HG03520 (cell line): Measurements from ENCODE around the gene SLX4IP.

Experiments
- ATAC-seq: cut with Tn5 transposase; IDR thresholded peaks from one replicate; pipeline ENCODE4 v1.9.1; 2021; ENCODE audit warnings: mild to moderate bottlenecking, moderate library complexity; ENCODE audit not compliant: unreplicated experiment

SLX4IP gene

DNA sequence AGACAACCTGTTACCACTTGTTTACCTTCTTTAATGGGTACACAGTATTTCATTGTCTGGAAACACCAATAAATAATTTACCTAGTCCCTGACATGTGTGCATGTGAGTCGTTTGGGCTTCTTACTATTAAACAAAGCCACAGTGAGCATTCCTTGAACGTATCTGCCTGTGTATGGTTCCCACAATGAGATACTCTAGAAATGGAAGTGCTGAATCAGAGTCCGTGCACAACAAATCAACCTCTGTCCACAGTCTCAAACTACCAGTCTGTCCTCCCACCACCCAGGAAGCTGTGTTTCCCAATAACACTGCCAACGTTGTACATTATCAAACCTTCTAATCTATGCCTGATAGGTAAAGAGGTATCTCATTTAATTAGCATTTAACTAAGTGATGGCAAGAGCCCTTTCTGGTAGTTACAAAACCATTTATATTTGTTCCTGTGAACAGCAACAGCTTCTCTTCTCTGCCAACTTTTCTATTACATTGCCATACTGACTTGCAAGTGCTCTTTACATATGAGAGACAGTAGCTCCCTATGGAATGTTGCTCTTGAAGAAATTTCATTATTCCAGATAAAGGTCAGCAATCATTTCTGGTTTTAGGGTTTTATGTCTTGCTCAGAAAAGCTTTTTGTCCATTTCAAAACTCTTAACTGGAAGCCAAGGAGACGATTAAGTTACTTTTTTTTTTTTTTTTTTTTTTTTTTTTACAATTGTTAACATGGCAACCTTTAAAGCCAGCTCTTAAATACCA lies 223.9 kb downstream of the SLX4IP start:
- ATAC-seq, result no peak

DNA sequence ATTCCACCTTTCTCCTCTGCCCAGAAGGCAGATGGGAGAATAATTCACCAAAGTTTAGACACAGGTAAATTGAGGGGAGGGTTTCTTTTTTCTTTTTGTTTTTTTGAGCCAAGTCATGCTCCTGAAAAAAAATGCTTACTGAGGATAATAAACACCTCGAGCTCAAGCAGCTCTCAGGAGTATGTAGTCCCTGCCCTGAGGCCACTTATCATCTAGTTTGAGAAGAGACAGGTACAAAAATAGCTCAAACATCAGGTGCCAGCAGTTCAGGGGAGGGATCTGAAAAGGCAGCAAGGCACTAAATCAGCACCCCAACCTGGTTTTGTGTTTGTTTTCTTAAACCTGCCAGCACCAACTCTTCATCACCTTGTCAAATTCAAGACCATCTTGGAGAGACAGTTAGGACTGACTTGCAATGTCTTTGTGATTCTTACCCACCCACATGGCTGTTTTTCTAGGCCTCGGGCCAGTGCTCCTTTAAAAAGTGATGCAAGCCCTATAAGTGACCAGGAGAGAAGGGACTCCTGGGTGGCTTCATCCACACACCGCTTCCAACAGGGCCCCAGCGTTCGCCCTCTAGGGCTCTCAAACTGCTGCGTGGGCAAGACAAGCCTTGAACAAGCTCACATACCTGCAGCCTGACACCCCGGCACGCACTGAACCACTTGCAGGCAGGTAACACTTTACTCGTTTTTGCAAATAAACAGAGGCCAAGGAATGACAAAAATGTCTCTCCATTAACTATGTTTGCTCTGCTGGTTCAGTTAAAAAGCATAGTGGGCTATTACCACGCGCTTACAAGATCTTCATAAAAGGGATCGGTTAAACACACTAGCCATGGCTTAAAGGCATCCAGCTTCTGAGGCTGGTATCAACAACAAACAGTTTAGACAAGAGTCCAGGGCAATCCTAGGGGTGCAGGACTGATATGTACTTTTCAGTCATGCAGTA lies 224.8 kb downstream of the SLX4IP start:
- ATAC-seq, result no peak

DNA sequence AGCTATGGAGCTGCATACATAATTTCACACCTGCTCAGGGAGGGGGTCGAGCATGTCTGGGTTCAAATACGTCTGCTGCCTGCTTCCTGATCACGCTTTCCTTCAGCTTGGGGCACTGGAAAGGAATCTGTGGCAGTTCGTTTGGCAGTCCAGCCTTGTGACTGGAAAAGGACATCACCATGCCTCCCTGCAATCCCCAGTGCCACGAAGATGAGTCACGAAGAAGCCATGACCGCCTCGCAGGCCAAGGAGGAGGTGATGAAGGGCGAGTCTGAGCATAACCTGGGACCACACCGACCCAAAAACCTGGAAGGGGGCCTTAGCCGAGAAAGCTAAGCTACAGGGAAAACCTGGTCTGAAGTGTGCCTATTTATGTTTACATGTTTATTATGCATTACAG lies 225.6 kb downstream of the SLX4IP start:
- no peak for ATAC-seq

DNA sequence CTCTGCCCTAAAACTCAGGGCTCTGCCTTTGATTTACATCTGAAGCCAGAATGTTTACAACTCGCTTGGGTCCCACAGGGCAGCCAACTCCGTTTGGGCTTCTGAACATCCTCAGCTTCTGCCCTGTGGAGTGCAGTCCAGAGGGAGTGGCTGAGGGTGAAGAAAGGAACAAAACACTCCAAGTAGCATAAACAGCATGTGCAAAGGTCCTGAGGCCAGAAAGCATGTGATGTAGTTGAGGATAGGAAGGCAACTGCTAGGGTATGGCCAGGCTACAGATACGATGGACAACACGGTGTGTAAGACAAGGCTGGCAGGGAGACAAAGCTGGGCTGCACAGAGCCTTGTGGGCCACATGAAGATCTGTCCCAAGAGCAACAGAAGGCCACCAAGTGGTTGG lies 226.2 kb downstream of the SLX4IP start:
- ATAC-seq, result no peak

DNA sequence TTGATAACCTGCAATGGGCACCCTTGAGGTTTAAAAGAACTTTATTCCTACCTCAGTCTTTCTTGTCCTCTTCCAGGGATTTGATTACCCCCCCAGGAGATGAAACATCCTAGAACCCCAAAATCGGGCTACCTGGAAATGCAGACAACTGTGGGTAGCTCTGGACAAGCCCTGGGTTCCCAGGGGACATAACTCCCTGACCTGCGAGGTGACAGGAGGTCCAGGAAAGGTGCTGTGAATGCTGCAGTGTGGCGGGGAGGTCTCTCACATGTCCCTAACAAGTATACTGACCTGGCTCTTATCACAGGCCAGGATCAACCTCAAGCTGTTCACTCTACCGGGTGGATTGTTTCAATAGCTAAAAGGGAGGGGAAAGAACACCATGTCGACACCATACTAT lies 227.0 kb downstream of the SLX4IP start:
- no peak for ATAC-seq

DNA sequence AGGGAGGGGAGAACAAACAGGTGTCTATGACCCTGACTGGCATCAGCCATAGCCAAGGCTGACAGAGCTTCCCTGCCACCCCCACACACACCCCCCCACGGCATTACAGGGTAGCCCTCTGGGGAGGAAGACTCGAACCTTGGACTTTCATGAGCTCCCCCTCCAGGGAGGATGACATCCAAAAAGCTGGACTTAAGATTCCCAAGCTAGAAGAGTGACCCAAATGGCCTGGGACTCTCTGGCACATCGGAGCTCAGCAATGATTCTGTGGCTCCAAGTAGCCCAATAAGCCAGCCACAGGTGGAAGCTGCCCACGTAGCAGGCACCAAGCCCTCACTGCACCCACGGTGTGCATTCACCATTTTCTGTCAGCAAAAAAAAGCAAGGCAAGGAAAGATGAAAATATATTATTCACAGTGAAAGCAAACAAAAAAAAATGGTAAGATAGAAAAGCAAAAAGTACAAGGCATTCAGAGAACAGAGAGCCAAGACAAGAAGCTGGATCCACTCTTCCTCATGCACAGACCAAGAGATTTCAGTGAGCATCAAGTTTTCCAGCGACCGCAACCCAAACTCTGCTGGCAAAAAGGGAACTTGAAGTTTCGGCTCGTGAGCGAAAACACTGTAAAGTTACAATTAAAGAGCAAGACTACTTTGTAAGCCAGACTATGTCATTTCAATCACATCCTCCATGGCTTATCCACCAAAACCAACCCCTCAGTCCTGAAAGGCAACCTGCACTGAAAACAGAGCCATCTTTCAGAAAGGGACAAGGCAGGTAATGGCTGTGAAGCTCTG lies 227.8 kb downstream of the SLX4IP start:
- no peak for ATAC-seq

DNA sequence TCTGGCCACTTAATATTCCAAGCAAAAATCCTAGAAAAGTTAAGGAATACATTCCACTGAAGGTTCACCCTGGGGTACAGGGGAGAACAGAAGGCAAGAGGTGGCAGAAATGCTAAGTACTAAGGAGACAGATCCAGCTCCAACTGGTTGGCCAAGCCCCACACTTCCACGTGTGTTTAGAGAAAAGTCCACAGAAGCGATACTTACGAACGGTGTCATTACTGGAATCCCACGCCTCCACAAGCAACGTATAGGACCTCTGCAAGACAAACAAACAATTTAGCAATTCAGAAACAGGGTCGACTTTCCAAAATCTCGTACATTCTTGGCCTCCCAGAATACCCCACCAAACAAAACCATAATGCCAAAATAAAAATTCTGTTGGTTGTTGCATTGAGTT lies 228.7 kb downstream of the SLX4IP start:
- no peak for ATAC-seq

DNA sequence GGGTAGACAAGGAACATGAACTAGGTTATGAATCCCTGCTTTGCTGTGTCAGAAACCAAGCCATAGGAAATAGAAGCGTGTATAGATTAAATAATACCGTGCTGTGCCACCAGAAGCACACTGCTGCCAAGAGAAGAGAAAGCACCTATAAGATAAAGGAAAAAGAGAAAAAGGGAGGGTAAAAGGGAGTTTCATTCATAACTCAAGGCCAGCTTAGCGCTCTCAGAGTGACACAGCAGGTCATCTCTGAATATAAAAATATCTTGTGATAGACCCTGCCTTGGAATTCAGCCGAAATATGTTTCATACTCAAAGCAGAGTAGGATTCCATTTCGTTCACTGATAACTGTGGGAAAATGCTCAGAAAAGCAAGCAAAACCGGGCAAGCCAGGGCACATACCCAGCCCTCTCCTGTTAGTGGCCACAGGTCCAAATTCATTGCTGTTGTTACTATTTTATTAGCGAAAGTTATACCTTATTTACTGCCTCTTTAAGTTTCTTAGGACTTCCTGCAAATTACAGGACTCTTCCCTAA lies 230.0 kb downstream of the SLX4IP start:
- no peak for ATAC-seq

DNA sequence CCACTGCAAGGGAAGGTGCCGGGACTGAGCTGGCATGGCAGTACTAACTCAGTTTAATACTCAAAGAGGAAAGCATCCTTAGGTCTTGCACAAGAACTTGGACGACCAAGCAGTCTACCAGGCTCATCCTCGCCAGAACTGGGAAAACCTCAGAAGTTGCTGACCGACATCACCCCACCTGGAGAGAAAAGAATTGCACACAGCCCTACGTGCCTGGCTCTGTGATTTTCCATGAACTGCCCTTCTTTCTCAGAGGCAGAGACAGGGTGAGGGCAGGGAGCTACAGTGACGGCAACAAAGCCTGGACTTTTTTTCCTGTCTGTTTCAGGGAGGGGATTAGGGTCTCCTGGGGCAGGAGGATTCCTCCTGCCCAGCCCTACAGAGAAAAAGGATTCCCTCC lies 230.7 kb downstream of the SLX4IP start:
- no peak for ATAC-seq

DNA sequence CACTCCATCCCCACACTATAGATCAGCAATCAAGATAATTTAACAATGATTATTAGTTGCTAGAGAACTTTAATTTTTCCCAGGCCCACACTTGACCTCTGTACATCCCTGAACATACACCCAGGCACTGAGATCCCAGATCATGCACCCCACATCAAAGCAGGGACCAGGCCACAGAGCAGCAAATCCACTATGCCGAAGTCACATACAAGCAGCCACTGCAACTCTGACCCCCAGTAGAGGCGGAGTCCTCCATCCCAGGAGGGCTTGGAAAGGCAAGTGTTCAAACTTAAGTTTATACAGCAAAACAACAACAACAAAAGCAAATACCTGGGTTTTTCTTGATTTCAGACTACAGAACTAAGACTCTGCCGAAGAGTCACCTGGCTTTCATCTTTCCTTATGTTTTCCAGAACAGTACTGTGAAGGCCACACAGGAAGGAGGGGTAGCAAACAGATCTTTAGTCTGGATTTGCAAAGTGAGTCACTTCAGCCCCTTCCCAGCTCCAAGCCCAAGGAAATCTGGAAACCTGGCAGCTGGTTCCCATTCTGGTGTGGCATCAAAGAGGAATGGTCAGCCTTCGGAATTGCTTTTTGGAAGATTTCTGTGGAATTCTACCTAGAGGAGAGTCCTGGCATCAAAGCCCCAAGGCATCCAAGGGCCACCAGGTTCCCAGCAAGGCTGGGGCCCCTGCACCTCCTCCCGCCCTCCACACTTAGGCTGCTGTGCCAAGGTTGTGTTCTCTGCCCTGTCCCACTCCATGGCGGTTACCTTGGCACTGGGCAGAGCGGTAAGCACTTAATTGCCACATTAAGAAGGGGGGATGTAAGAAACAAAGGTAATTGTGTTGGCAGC lies 231.3 kb downstream of the SLX4IP start:
- ATAC-seq, result no peak

DNA sequence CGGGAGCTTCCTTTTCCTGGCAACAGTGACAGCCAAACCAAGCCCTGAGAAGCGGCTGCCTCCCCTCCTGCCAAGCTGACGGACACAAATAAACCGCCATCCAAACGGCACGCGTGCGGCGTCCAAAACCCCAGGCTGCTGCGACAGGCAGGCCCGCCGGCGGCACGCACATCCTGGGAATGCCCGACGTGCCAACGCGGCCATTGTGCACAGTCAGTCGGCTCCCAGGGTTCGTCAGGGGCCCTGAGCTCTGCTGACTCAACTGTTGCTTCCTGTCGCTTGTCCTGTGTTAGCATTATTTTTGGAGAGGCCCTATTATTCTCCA lies 231.9 kb downstream of the SLX4IP start:
- ATAC-seq, result no peak

DNA sequence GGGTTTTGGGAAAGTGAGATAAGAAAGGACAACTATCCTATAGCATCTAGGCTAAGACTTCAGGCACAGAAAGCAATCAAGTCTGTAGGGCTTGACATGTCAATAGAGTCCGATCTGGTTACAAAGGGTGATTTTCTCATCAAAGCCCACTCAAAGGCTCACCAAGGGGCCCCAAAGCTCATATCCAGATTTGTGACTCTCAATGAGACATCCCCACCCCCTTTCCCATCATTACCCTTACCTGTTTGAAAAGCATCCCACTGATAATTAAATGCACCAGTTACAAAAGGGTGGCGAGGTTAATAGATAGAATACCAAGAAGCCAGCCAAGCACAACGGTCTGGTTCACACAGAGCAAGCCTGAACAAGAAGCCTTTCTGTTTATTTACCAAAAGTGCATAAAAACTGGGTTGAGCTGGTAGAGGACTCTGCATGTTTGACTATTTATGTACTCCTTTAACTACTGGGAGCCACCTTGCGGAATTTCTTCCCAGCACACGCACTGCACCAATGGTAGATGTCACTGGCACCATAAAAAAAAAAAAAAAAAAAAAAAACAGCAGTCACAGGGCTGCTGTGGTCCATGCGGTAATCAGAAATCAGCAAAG lies 232.6 kb downstream of the SLX4IP start:
- ATAC-seq, result no peak

DNA sequence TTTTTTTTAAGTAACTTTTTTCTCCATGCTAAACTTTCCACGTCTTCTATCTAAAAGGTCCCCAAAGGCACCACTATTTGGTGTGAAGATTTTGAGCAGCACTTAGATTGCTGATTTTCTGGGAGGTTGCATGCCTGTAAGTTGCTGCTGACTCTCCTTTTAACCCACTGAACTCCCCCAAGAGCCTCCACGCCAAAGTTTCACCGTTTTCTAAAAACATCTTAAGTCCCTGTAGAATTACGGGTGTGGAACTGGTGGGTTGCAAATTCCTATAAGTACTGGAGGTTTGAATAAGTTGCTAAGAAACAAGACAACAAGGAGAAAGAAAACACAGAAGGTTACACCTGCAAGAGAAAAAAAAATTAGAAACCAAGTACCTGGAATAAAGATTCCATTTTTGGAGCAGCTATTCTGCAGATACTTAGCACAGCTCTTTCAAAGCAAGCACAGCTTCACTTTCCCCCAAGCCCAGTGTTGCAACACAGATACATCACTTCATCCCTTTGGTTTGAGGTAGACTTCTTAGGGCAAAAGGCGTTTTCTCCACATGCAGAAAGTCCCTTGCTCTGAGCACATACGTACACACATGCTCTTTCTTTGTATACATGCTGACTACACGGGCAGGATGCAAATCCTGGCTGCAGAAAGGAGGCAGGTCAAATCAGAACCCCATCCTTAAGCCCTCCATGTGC lies 233.7 kb downstream of the SLX4IP start:
- ATAC-seq, result no peak

DNA sequence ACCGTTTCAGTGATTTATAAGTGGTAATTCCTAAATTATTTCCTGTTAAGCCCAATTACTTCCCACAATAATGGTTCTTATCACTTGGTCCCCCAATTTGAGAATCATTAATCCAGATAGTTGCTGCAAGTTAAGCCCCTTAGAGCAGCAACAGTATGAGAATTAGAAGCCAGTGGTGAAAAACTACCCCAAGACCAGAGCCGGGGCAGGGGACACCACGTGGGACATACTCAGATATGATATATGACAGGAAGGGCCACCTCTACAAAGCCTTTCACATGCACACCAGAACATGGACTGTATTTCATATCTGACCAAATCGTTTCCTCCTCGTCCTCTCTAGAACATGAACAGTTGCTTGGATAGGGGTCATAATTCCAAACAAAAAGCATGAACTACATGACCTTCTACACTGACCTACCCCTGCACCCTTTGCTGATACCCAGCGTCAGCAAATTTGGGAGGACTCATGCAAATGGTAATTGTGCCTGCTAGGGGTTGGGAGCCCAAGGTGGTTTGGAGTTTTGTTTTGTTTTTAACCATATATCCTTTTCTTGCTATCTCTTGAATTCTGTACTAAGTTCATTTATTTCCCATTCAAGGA lies 234.8 kb downstream of the SLX4IP start:
- ATAC-seq, result no peak

DNA sequence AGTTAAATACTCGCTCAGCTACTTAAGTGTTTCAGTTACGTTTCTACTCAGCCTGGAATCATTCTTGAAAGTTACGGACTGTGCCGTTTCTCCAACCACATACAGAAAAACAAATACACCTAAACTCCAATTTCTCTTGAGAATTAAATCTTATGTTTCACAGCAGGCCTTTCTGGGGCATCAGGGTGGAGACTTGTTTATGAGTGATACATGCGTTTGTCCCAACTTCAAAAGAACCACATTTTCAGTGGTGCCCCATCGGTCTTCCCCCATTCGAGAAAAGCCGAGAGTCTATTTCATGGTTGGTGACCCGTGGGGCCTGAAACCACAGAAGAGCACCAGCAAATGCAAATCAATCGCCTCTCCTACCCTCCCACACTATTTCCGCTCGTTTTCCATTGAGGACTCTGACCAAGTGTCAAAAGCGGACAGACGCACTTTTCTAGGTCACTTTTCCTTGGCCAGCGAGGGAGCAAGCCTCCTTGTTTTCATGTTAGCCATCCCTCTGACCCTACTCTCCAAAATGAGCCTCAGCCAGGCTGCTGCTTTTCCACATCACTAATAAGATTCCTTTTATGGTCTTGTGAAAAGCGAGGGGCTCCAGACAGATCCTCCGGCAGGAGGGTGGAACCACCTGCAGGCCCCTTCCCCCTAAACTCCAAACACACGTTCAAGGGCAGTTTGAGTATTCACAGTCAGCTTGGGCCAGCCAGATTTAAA lies 235.6 kb downstream of the SLX4IP start:
- ATAC-seq, result peak; percentile 21

DNA sequence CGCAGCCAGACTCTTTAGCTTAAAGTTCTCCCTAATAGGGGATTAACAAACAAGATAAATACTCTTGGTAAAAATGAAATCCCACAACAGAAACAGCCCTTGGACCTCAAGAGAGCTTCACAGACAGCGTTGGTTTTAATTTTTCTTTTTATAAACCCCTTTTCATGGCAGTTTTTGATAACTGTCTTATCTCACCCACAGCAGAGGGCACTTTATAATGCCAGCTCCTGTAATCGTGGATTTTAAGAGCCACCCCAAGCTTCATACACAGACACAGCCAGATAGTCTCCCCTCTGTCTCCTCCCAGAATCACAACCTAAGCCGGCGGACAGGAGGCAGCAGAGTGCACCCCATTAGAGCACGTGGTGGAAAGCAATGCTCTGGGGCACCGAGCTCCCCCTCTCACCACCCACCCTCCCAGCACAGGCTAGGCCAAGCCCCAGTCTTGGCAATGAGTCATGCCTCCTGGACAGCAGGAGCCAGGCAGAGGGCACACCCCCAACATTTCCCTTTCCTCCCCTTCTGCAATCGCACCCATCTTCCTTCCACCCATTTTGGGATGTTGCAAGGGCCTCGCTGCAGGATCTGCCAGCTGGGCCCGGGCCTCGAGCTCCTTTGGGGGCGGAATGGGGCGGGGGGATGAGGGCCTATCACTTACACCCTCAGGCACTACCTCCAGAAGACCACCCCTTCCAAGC lies 236.3 kb downstream of the SLX4IP start:
- peak; percentile 34 for ATAC-seq

DNA sequence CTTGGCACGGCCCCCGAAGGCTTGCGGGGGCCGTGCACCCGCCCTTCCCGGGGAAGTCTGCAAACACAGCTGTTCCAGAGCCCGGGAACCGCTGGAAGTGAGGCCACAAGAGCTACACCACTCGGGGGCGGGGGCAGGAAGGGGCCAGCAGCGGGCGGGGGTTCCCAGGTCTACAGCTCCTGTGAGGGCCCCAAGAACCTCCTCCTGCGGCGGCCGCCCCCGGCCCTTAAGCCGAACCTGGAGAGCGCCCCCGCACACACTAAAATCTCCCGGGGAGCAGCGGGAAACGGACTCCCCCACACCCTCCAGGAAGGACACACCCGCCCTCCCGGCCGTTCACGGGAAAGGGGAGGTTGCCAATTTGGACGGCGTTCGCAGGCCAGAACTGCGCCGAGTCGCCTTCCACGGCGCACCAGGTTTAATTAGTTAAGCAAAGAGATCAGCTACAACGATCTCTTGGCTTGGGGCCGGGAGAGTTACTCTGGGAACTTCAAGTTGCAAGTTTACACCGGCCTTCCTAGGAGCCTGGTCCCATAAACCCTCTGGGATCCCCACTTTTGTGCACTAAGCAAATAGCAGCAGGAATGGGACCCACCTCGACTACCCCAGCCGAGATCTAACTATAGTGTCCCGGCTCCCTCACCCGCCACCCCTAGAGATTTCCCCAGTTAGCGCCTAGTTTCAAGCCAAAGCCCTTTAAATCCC lies 237.0 kb downstream of the SLX4IP start:
- ATAC-seq, result no peak
